Vein endothelial cell (primary cell): ENCODE measurements around the gene PCBD1. TPM values are rescaled to one million over a fixed set of nuclear protein-coding genes. Genes with fewer than 3 reads are reported as not detected.

ENCODE experiments used
- total RNA-seq: library from RNA; depleted of rRNA; stranded (reverse); fragments of >200 nt; gene quantifications from 2 replicates; pipeline ENCODE4 v1.2.3, GENCODE V29; 2012

The PCBD1 gene
- total RNA-seq, result 37.4 and 54.9 TPM in 2 replicates

DNA sequence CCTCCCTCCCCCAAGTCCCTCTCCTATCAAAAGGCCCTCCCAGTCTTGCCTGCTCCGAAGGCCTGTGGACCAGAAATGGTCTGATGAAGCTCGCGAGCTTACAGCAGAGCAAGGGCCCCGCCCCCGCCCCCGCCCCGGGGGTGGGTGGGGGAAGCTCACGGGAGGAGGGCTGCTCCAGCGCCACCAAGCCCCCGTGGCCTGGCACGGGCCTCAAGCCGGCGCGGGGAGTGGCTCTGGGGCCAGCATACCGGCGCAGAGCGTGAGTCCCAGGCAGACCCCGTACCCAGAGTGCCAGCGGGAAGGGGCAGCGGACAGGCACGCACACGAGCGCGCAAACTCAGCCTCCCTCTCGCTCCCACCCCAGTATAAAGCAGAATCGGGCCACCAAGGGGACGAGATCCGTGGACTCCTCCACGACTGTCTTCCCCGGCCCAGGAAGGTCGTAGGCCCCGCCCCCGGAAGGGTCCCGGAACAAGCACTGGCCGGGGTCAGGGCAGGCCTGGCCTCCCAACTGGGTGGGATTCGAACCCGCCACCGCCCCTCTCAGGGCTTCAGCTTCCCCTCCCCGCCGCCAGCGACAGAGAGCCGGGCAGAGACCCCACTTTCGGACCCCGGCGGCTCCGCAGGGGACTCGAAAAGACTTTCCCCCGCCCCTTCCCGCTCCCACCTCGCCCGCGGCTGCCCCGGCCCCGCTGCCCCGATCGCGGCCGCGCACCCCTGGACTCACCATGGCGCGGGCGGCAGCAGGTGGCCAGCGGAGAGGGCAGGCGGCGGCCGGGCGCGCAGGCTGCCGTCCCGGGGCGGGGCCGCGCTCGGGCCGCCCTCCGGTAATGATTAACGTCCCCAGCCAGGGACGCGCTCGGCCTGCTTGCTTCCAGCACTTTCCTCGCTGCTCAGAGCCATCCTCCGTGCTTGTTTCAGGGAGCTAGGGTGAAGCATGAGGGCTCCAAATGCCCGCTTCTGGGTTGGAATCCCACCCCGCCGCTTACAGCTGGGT, at the start of gene PCBD1:
Gene PCBD1 (minus strand): TSS at position 762 of the 997 bp plus-strand sequence. CDS start 32 bp downstream, at position 730.

Other genes starting within 250 kb of the PCBD1 start
- not detected in 2 replicates for gene ADAMTS14, start 216.1 kb downstream of the PCBD1 start, total RNA-seq
- gene TBATA, start 103.2 kb downstream of the PCBD1 start, total RNA-seq, result not detected in 2 replicates
- gene SGPL1, start 72.6 kb downstream of the PCBD1 start, total RNA-seq, result 18.8 and 19.9 TPM in 2 replicates